Non-pigmented ciliary epithelial cell (primary cell): ENCODE results near the gene ARHGEF10L.
"Not testable (repeated sequence)": the region's sequence is repeated elsewhere in the genome, so short reads cannot be mapped to it uniquely, and the experiment has no call there.

Experiments
- DNase-seq: peaks from one replicate; pipeline ENCODE4 v3.0.0-alpha.2; 2010; ENCODE audit warnings: low read depth

The ARHGEF10L gene

DNA sequence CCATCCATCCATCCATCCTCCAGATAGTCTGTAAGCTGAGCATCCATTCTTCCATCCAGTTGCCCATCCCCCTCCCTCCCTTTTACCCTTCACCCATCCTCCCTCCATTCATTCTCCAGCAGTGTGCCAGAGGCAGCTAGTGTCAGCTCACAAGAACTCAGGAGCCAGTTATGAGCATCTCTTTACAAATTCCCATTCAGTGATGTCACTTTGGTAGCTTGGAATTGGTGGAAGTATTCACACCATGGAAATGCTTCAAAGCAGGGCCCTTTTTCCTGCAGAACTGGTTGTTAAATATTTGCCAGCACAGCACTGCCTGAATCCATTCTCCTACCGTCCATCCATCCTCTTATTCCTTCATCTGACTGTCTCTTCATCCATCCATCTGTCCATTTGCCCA, 72.5 kb downstream of the ARHGEF10L start:
- DNase-seq: no peak

DNA sequence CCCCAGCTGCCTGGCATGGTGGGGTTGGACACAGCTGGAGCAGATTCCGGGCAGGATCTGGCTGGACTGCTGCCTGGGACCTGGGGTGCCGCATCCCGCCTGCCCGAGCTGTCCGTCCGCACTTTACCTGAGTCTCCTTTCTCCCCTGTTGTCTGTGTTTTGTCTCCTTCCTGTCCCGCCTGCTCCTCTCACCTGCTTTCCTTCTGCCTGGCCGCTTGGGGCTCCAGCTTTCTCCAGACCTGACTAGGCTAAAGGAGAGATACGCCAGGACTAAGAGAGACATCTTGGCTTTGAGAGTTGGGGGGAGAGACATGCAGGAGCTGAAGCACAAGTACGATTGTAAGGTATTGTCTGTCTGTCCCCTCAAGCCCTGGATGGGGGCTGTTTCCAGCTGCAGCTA, 73.3 kb downstream of the ARHGEF10L start:
- no peak for DNase-seq

DNA sequence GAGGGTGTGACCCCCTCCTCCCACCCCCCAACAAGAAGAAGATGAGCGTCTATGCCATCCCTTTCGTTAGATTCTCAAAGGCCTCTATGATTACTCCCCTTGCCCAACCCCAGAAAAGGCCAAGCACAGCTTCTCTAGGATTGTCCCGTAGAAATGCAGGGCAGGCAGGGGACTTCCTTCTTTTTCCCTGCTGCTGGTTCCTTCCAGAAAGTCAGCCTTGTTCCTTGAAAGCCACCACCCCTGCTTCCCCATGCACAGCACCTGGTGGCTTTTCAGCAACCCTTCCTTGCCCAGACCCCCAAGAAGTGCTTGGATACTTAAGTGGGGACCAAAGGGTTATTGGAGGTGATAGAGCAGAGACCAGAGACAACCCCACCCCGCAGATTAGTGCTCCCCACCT, 75.1 kb downstream of the ARHGEF10L start:
- DNase-seq: no peak

DNA sequence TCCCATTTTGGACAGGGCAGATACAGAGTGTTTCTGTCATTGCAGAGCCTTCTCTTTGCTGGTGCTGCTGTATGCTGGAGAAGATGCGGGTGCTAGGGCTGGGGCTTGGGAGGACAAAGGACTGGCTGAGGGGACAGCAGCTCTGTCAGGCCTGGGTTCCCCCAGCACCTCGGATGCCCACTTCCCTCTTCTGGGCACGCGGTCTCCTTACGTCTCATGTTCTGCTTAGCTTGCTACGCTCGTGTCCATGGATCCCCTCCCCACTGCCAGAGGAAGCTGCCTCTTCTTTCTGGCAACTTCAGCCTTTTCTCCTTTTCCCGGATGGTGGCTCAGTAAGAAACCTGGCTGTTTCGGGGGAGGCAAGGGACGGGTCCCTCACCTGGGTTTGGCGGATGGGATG, 75.7 kb downstream of the ARHGEF10L start:
- DNase-seq: no peak

DNA sequence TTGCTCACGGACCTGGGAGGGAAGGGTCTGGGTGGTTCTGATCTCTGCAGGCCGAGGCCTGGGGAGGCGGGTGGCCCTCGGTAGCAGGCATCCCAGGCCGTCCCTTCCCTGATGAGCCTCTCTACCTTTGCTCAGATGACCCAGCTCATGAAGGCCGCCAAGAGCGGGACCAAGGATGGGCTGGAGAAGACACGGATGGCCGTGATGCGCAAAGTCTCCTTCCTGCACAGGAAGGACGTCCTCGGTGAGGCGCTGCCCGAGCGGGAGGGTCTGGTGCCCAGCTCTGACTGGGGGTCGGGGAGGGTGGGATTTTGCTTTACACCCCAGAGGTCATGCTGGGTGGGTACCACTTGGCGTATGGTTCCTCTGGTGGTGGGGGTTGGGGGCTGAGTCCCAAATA, 76.5 kb downstream of the ARHGEF10L start:
- no peak for DNase-seq

DNA sequence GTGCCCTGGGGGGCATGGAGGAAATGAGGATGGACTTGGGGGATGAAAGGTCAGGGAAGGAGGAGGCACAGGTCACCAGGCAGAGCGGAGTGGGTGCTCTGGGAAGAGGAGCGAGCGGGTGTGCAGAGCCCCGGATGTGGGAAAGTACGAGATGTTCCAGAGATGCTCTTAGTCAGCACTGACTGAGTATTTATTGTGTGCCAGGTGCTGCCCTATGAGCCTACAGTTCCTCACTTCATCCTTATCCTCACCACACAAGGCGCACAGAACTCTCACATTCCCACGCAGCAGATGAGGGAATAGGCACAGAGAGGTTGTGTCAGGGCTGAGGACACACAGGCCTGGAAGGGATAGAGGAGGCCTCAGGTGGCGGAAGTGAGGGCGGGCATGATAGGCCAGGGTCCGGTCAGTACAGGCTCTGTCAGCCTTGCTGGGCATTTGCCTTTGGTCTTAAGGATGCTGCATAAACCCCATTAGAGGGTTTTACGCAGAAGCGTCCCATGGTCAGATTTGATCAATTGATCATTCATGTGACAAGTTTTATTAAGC, 77.3 kb downstream of the ARHGEF10L start:
- DNase-seq: no peak

DNA sequence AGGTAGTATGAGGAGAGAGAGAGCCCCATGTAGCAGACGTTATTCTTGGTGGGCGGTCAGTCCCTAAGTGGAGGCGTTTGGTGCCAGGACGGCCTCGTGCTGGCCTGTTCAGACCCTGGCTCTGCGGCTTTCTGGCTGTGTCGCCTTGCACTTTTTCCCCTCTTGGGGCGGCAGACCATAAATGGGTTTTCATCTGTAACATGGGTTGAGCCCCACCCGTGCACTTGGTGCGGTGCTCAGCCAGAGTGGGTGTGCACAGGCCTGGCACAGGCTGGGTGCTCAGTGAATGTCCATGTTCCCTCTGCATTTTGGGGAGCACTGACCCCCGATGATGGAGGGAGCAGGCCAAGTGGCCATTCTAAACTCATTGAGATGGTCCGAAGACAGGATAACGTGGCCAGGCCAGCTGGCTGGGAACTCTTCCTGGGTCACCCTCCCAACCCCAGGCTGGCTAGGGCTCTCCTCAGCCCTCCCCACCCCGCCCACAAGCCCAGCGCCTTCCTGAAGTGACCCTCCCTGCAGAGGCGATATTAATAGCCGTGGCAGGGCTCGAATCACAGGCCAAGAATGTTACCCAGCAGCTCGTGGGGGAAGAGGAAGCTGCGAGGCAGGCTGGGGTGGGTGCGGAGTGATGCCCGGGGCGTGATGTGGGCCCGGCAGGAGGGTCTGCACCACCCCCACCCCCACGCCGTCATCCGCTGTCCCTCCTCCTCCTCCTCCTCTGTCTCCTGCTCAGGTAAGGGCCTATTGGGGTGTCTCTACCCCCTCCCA, 78.5 kb downstream of the ARHGEF10L start:
- DNase-seq: no peak

DNA sequence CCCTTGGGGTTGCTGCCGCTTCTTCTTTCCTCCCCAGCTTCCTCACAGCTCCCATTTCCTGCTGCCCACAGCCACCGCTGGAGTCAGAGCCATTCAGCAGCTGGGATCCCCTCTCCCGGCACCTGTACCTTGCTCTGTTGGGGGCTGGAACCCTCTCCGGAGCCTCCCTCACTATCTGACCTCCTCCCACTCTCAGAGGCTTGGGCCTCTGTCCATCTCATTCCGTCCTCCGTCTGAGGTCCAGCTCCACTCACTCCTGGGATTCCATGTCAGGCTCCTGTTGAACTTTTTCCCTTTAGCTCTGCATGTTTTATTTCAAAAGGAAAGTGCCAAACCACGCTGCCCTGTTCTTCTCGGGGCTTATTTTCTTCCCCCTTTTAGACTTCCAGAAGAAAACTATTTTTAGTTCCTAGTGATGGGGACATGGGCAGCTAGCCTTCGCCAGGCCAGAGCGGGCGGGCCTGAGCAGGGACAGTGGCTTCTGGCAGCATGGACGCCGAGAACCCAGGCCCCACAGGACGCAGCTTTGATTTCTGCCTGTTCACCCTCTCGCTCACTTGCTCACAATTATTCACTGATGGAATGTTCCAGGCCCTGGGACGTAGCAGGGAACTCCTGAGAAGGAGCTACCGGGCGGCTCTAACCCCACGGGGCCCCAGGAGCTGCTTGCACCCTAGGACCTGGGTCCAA, 79.2 kb downstream of the ARHGEF10L start:
- no peak for DNase-seq

DNA sequence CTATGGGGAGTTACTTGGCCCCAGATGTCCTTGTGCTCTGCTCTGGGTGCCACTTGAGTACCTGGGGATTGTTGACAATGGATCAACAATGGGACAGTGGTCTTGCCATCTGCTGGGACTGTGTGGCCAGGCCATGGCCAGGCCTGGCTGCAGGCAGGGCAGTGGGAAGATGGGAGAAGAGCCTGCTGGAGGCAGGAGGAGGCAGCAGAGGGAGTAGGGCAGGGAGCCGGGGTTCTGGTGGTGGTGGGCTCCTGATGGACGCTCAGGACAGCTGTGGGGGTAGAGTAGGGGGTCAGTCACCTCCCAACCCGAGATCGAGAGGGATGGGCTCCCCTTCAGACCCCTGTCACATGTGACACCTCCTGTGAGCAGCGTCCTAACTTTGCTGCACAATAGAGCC, 81.0 kb downstream of the ARHGEF10L start:
- DNase-seq: no peak

DNA sequence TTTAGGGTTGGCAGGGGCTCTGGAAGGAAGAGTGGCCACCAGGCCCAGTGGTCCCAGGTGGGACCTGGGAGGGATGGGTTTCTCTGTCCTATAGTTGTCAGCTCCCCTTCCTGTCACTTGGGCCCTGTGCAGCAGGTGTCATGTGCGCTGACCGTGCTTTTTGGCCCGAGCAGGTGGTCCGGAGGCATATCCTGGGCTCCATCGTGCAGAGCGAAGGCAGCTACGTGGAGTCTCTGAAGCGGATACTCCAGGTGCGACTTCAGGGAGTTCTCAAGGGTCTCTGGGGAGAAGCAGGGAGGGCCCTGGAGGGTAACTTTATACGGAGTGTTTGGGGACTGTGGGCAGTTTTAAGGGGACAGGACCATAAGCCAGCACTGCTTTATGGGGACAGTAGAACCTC, 82.2 kb downstream of the ARHGEF10L start:
- no peak for DNase-seq

DNA sequence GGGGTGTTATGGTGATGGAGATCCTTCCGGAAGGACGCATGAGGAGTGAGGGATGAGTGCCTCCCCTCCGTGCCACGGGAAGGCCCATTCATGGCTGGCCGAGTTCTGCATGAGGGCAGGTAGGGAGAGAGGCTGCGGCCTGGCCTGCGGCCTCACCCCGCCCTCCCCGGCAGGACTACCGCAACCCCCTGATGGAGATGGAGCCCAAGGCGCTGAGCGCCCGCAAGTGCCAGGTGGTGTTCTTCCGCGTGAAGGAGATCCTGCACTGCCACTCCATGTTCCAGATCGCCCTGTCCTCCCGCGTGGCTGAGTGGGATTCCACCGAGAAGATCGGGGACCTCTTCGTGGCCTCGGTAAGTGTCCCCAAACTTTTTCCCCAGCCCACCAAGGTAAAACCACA, 83.3 kb downstream of the ARHGEF10L start:
- DNase-seq: no peak

DNA sequence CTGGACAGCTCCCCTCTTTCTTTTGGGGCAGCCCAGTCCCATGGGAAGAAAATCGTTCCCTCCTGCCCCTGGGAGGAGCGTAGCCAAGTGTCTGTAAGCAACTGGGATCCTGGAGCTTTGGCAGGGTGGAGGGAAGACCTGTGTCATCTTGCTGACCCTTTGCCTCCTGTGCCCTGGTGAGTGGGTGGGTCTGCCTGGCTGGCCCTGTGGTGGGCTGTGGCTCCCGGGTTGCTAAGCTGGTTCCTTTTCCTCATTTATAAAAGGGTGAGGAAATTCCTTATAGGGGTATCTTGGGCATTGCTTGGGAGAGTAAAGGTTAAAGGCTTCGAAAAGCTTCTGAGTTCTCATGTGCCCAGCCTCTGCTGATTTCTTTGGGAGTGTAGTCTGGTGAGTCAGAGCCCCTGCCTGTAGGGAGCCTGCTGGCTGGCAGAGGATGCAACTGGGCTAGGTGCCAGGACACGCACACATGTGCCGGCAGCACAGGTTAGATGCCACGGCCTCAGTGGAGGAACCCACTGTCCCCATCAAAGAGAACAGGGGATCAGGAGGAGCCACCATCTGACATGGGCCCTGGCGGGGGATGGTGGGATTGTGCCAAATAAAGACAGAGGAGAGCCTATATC, 85.2 kb downstream of the ARHGEF10L start:
- DNase-seq: no peak

DNA sequence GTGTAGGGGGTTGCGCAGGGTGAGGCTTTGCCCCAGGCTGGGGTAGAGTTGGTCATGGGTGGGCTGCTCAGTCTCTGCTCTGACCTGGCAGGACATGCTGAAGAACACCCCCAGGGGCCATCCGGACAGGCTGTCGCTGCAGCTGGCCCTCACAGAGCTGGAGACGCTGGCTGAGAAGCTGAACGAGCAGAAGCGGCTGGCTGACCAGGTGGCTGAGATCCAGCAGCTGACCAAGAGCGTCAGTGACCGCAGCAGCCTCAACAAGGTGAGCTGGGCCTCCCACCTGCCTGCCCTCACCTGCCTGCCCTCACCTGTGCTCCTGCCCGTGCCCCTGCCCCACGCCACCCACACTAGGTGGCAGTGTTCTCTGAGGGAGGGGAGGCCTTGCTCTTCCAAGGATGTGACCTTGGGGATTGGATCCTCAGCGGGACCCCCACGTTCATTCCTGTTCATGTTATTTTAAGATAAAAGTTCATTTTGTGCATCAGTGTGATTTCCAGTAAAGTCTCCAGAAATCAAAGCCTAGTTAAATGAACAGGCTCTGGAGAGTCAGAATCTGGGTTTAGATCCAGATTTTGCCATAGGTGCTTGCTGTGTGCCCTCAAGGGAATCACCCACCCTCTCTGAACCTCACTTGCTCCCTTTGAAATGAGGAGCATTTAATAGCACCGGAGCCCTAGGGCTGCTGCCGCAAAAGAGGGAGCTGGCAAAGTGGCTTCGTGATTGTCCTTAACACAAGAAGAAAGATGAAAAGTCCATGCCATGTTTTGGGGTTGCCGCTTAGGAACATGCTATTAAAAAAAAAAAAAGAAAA, 87.9 kb downstream of the ARHGEF10L start:
- DNase-seq: no peak

DNA sequence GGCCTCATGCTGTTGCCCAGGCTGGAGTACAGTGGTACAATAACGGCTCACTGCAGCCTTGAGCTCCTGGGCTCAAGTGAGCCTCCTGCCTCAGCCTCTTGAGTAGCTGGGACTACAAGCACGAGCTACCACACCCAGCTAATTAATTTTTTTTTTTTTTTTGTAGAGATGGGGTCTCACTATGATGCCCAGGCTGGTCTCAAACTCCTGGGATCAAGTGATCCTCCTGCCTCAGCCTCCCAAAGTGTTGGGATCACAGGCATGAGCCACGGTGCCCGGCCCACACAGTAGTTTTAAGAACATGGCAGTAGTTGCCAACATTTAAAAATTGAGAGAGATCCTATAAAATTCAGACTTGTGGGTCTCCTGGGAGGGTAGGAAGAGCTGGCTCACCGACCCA, 89.5 kb downstream of the ARHGEF10L start:
- DNase-seq: not testable (repeated sequence)

DNA sequence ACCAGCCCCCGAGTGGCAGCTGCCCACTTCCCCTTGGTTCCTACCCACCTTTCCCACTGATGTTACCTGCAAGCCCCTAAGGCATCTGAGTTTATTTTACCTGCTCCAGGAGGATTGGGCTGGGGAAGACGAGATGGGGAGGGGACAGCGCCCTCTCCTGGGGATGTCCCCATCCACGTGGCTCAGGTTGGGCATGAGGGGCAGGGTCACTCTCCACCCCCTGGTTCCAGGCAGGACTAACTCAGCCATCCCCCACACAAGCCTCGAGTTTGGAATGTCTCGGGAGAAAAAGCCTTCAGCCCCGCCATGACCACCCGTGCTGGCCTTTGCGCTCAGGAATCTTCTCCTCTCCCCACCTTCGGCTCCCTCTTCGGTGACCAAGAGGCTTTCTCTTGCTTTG, 90.0 kb downstream of the ARHGEF10L start:
- DNase-seq: no peak

DNA sequence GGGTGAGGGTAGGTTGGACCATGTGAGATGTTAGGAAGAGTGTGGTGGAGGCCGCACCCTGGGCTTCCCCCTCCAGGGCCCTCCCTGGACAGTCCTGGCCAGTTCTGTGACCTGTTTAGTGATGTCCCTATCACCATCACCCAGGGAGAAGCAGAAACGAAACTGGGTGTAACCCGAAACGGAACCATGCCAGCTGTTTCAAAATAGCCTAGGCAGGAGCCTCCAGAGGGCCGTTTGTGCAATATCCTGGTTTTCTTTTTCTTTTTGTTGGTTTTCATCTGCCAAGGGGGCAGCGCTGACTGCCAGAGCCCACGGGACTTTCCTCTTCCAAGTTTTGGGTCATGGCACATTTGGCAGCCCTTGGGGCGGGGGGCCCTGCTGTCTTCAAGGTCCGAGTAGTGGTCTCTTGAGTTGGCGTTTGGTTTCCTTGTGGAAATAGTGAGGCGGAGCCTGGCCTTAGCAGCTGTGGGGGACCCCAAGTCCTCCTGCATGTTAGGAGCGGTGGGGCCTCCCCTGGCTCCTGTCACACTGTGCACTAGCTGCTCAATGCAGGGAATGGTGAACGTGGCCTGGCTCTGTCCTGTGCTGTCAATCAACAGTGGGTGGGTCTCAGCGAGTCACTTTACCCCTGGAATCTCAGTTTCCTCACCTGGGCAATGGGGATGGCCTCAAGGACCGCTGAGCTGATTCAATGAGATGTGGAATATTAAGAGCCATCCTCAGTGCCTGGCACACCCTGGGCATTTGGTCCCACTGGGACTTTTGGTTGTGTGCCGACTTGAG, 90.7 kb downstream of the ARHGEF10L start:
- no peak for DNase-seq

DNA sequence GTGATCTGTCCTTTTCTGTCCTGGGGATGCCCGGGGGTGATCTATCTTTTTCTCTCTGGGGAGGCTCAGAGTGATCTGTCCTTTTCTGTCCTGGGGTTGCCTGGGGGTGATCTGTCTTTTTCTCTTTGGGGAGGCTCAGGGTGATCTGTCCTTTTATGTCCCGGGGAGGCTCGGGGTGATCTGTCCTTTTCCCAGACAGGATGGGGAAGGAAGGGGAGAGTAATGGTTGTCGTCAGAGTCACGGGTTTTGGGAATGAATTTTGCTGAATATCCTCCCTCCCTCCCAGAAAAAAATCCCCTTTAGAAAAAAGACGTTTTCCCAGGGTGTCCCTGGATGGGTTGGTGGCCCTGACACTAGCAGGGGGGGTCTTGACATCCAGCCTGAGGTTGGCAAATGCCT, 91.5 kb downstream of the ARHGEF10L start:
- DNase-seq: no peak

DNA sequence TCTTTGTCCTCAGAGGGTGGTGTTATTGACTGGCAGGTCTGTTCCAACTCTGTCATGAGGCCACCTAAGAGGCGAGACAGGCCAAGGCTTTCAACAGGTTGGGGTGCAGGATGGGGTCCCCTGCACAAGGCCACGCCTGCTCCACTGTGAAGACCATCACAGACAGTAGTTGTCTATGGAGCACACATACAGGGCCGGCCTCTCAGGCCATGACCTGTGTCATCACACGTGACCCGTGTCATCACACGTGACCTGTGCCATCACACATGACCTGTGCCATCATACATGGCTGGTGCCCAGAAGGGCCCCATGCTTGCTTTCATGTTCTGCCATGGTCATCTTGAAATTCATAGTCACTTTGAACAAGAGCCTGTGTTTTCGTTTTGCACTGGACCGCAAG, 91.9 kb downstream of the ARHGEF10L start:
- no peak for DNase-seq

DNA sequence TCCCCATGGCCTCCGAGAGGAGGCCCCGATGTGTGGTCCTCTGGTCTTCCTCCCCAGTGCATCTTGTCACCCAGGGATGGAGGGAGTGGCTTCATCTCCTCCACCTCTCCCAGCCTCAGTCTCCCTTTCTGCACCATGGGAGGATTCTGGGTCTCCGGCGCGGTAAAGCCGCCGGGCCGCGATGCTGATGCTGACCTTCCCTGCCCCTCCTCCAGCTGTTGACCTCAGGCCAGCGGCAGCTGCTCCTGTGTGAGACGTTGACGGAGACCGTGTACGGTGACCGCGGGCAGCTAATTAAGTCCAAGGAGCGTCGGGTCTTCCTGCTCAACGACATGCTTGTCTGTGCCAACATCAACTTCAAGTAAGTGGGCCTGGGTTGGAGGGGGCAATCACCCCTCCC, 92.6 kb downstream of the ARHGEF10L start:
- no peak for DNase-seq

DNA sequence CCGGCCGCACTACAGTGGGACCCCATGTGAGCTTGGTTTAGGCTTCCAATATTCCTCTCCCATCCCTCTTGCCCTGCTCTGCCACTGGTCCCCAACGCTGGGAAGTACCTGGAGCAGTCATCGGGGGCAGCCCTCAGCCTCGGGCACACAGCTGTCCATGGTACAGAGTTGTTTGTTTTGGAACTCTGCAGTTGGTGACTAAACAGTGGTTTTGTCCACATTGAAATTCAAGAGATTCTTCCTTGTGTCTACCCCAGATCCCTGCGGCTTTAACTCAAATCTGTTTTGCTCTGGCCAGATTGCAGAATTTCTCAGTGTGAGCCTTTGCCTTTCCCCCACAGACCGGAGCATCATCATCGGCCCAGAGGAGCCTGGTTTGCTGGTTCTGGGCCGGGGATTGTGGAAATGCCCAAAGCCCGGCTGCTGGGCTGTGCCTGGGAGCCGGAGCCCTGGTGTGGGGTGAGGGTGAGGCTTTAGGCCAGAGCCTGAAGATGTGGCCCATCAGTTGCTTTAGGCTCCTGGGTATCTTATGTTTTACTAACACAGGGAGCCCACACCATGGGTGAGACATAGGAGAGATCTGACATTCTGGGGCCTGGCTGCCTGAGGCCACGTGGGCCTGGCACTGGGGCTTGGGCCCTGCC, 93.2 kb downstream of the ARHGEF10L start:
- no peak for DNase-seq

DNA sequence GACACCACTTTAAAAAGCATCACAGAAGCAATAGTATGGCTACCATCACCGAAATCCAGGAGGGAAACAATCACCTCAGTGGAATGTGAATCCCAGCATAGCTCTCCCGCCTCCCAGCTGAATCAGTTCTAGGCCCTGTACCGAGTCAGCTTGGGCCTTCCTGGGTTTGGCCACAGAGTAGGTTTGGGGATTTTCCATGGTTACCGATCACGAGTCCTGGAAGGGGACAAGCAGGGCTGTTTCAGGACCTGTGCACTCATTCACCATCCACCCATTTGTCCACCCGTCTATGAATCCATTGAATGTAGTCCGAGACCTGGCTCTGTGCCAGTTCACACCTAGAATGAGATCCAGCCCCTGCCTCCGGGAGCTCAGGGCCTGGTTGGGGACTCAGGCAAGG, 94.2 kb downstream of the ARHGEF10L start:
- no peak for DNase-seq
